Neural cell (in vitro differentiated cells): Measurements from ENCODE around the gene HIC1. TPM values are rescaled to one million over a fixed set of nuclear protein-coding genes. Genes with fewer than 3 reads are reported as not detected.

Source experiments
- H2AFZ ChIP-seq: fragments of 200-600, 300-800 bp; sonication (generic), shearing (Covaris generic); 2 replicates; pipeline ENCODE4 v1.6.0; 2014; ENCODE audit warnings: low read depth, mild to moderate bottlenecking, antibody characterized with exemption, low read length, moderate library complexity
- H3F3A ChIP-seq: fragments of 200-600 bp; shearing (Covaris generic); 2 replicates; pipeline ENCODE4 v1.6.1; 2016; ENCODE audit warnings: mild to moderate bottlenecking, moderate library complexity, mixed read lengths, antibody characterized with exemption, low read length; ENCODE audit not compliant: insufficient read depth, poor library complexity, severe bottlenecking
- H3K27ac ChIP-seq: fragments of 200-600, 300-800 bp; sonication (generic), shearing (Covaris generic); 2 replicates; pipeline ENCODE4 v1.5.1; 2014; ENCODE audit warnings: mild to moderate bottlenecking, low read length, moderate library complexity
- H3K27me3 ChIP-seq: fragments of 300-800, 200-600 bp; sonication (generic), shearing (Covaris generic); 2 replicates; pipeline ENCODE4 v1.6.0; 2014; ENCODE audit warnings: mild to moderate bottlenecking, low read depth, low read length, moderate library complexity; ENCODE audit not compliant: insufficient read depth
- H3K36me3 ChIP-seq: fragments of 300-800, 200-600 bp; sonication (generic), shearing (Covaris generic); 2 replicates; pipeline ENCODE4 v1.5.1; 2014; ENCODE audit warnings: mild to moderate bottlenecking, antibody characterized with exemption, low read length, moderate library complexity; ENCODE audit not compliant: insufficient read depth
- H3K4me2 ChIP-seq: fragments of 300-800, 200-600 bp; sonication (generic), shearing (Covaris generic); 2 replicates; pipeline ENCODE4 v1.6.0; 2014; ENCODE audit warnings: mild to moderate bottlenecking, low read length
- H3K4me3 ChIP-seq: fragments of 300-800, 200-600 bp; sonication (generic), shearing (Covaris generic); 2 replicates; pipeline ENCODE4 v1.5.1; 2014; ENCODE audit warnings: mild to moderate bottlenecking, low read length, moderate library complexity
- H3K79me2 ChIP-seq: fragments of 200-600 bp; shearing (Covaris generic); replicated peaks from 2 replicates; pipeline ENCODE4 v1.6.0; 2014; ENCODE audit warnings: mild to moderate bottlenecking, low read length, moderate library complexity; ENCODE audit not compliant: insufficient read depth
- H3K9ac ChIP-seq: fragments of 300-800, 200-600 bp; sonication (generic), shearing (Covaris generic); 2 replicates; pipeline ENCODE4 v1.6.1; 2016; ENCODE audit warnings: mild to moderate bottlenecking, low read length, mixed read lengths
- H3K9me2 ChIP-seq: fragments of 200-600 bp; shearing (Covaris generic); 2 replicates; pipeline ENCODE4 v1.6.1; 2016; ENCODE audit warnings: mild to moderate bottlenecking, low read length, mixed read lengths; ENCODE audit not compliant: insufficient read depth
- H3K9me3 ChIP-seq: fragments of 200-600, 300-800 bp; sonication (generic), shearing (Covaris generic); 2 replicates; pipeline ENCODE4 v1.6.1; 2016; ENCODE audit warnings: mild to moderate bottlenecking, mixed run types, low read length, moderate library complexity, mixed read lengths
- H4K20me1 ChIP-seq: fragments of 200-600 bp; shearing (Covaris generic); 2 replicates; pipeline ENCODE4 v1.6.1; 2016; ENCODE audit warnings: mild to moderate bottlenecking, mixed run types; ENCODE audit not compliant: insufficient read depth
- EP300 ChIP-seq: fragments of 450-650 bp; conservative IDR thresholded peaks from 2 replicates; pipeline ENCODE4 v1.6.1; 2014; ENCODE audit warnings: antibody characterized with exemption, mild to moderate bottlenecking, moderate library complexity; ENCODE audit not compliant: poor library complexity, severe bottlenecking
- EZH2 ChIP-seq: fragments of 200-600, 300-800 bp; shearing (Covaris generic), sonication (generic); IDR thresholded peaks from 2 replicates; pipeline ENCODE4 v1.6.1; 2014; ENCODE audit warnings: antibody characterized with exemption, low read length, borderline replicate concordance, mild to moderate bottlenecking; ENCODE audit not compliant: insufficient read depth, poor library complexity, severe bottlenecking
- MXI1 ChIP-seq: fragments of 450-650 bp; conservative IDR thresholded peaks from 2 replicates; pipeline ENCODE4 v1.6.1; 2014; ENCODE audit warnings: antibody characterized with exemption, mild to moderate bottlenecking; ENCODE audit not compliant: poor library complexity, severe bottlenecking
- POLR2AphosphoS5 ChIP-seq: IDR thresholded peaks from 2 replicates; pipeline ENCODE4 v1.6.1; 2012
- RAD21 ChIP-seq: fragments of 450-650 bp; conservative IDR thresholded peaks from 2 replicates; pipeline ENCODE4 v1.6.1; 2014; ENCODE audit warnings: antibody characterized with exemption, mild to moderate bottlenecking, moderate library complexity
- SMC3 ChIP-seq: fragments of 450-650 bp; conservative IDR thresholded peaks from 2 replicates; pipeline ENCODE4 v1.6.1; 2014; ENCODE audit warnings: antibody characterized with exemption, mild to moderate bottlenecking, moderate library complexity; ENCODE audit not compliant: poor library complexity
- TAF1 ChIP-seq: IDR thresholded peaks from 2 replicates; pipeline ENCODE4 v1.6.1; 2012; ENCODE audit warnings: low read depth
- polyA plus RNA-seq: library from polyadenylated mRNA; depleted of rRNA; stranded (reverse); fragments of >200 nt; gene quantifications from 2 replicates; pipeline ENCODE4 v1.2.3, GENCODE V29; 2014
- TF ChIP-seq, protein P1 (sequence below): fragments of 450-650 bp; IDR thresholded peaks from 2 replicates; pipeline ENCODE4 v1.5.1; 2014; ENCODE audit warnings: antibody characterized with exemption, mild to moderate bottlenecking, moderate library complexity; ENCODE audit not compliant: poor library complexity, severe bottlenecking
- TF ChIP-seq, protein P2 (sequence below): IDR thresholded peaks from 2 replicates; pipeline ENCODE4 v1.6.1; 2012; ENCODE audit warnings: borderline replicate concordance

The HIC1 gene
- polyA plus RNA-seq, 1 donor from 2014 or later, result 2.8 TPM

DNA sequence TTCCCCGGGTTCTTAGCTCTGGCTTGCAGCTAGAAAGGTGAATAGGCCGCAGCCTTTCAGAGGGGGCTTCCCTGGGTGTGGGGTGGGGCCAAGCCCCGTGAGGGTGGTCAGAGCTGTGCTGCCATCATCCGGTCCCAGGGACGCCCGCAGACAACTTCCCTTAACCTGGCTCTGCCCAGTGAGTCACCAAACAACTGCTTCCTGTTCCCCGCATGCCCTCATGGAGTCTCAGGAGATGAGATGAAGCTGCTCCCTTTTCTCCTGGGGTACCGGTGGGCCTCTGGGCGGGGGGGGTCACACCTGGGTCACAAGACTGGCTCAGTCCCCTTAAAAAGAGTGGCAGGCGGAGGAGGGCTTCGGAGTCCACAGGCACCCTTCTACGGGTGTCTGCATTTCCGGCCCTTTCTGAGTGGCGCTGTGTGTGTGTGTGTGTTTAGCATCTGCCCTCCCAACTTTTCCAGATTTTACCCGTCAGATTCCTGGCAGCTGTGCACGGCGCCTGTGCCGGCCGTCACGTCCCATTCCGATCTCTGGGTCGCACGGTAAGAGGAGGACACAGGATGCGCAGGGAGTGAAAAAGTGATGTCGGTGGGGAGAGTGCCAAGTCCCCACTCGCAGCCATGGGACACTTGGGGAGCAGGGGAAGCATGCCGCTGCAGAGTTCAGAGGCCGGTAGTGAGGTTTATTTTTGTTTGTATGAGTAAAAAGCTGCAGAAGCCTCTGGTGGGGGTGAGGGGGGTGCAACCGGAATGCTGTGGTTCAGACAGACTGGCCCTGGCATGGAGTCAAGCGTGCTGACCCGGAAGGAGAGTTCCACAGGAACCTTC lies 16.8 kb downstream of the HIC1 start:
- no peak overlapping the region for H3K9ac ChIP-seq
- no peak overlapping the region for H3K27ac ChIP-seq

DNA sequence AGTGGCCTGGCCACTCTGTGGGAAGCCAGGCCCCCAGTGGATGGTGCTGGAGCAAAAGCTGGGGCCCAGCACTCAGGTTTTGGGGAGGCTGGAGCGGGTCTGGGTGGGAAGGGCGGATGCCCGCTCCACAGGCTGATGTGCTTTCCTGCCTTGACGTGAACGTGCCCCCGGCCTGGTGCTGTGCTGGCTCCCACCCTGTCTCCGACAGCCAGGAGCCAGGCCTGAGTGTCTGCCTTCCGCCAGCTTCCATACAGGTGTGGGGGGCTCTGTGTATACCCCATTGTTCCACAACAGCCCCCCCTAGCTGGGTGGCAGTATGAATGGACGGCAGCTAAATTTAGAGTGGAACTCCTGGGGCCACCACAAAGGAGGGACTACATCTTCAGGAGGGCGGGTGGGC lies 20.0 kb downstream of the HIC1 start:
- Histone ChIP-seq H2AFZ (no peak overlapping the region), H4K20me1 (no peaks in the 10 kb centered on the region), H3K4me2 (no peak overlapping the region), H3K9me2 (no peaks in the 10 kb centered on the region), H3K4me3 (no peak overlapping the region), H3K27ac (no peak overlapping the region), H3K9me3 (no peaks in the 10 kb centered on the region), H3K36me3 (no peaks in the 10 kb centered on the region), H3F3A (no peaks in the 10 kb centered on the region), H3K79me2 (no peaks in the 10 kb centered on the region), H3K27me3 (no peaks in the 10 kb centered on the region), H3K9ac (no peak overlapping the region)
- TF ChIP-seq EZH2 (no peak), MXI1 (no peak), RAD21 (no peak), EP300 (no peak), POLR2AphosphoS5 (no peak), SMC3 (no peak), TAF1 (no peak)
- TF ChIP-seq, protein P1, sequence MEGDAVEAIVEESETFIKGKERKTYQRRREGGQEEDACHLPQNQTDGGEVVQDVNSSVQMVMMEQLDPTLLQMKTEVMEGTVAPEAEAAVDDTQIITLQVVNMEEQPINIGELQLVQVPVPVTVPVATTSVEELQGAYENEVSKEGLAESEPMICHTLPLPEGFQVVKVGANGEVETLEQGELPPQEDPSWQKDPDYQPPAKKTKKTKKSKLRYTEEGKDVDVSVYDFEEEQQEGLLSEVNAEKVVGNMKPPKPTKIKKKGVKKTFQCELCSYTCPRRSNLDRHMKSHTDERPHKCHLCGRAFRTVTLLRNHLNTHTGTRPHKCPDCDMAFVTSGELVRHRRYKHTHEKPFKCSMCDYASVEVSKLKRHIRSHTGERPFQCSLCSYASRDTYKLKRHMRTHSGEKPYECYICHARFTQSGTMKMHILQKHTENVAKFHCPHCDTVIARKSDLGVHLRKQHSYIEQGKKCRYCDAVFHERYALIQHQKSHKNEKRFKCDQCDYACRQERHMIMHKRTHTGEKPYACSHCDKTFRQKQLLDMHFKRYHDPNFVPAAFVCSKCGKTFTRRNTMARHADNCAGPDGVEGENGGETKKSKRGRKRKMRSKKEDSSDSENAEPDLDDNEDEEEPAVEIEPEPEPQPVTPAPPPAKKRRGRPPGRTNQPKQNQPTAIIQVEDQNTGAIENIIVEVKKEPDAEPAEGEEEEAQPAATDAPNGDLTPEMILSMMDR, result no peak
- TF ChIP-seq, protein P2, sequence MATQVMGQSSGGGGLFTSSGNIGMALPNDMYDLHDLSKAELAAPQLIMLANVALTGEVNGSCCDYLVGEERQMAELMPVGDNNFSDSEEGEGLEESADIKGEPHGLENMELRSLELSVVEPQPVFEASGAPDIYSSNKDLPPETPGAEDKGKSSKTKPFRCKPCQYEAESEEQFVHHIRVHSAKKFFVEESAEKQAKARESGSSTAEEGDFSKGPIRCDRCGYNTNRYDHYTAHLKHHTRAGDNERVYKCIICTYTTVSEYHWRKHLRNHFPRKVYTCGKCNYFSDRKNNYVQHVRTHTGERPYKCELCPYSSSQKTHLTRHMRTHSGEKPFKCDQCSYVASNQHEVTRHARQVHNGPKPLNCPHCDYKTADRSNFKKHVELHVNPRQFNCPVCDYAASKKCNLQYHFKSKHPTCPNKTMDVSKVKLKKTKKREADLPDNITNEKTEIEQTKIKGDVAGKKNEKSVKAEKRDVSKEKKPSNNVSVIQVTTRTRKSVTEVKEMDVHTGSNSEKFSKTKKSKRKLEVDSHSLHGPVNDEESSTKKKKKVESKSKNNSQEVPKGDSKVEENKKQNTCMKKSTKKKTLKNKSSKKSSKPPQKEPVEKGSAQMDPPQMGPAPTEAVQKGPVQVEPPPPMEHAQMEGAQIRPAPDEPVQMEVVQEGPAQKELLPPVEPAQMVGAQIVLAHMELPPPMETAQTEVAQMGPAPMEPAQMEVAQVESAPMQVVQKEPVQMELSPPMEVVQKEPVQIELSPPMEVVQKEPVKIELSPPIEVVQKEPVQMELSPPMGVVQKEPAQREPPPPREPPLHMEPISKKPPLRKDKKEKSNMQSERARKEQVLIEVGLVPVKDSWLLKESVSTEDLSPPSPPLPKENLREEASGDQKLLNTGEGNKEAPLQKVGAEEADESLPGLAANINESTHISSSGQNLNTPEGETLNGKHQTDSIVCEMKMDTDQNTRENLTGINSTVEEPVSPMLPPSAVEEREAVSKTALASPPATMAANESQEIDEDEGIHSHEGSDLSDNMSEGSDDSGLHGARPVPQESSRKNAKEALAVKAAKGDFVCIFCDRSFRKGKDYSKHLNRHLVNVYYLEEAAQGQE, result no peak

More for the DNA sequence above, 16.8 kb downstream of the HIC1 start:
- H4K20me1 ChIP-seq, result no peaks in the 10 kb centered on the region
- H3K9me2 ChIP-seq, result no peaks in the 10 kb centered on the region
- no peaks in the 10 kb centered on the region for H3K9me3 ChIP-seq
- no peaks in the 10 kb centered on the region for H3K79me2 ChIP-seq
- no peaks in the 10 kb centered on the region for H3F3A ChIP-seq
- H3K4me2 ChIP-seq, result no peak overlapping the region
- H3K36me3 ChIP-seq, result no peaks in the 10 kb centered on the region
- no peak for TF ChIP-seq EP300
- no peak for TF ChIP-seq MXI1
- TF ChIP-seq, protein P2, result no peak
- TF ChIP-seq EZH2, result no peak
- TF ChIP-seq TAF1, result no peak
- no peak for TF ChIP-seq SMC3
- TF ChIP-seq, protein P1, result no peak
- no peak for TF ChIP-seq POLR2AphosphoS5
- no peak for TF ChIP-seq RAD21
- H3K27me3 ChIP-seq, result no peaks in the 10 kb centered on the region
- H3K4me3 ChIP-seq, result no peak overlapping the region
- H2AFZ ChIP-seq, result no peak overlapping the region
